ENCODE data around the gene CELSR3.

DNA sequence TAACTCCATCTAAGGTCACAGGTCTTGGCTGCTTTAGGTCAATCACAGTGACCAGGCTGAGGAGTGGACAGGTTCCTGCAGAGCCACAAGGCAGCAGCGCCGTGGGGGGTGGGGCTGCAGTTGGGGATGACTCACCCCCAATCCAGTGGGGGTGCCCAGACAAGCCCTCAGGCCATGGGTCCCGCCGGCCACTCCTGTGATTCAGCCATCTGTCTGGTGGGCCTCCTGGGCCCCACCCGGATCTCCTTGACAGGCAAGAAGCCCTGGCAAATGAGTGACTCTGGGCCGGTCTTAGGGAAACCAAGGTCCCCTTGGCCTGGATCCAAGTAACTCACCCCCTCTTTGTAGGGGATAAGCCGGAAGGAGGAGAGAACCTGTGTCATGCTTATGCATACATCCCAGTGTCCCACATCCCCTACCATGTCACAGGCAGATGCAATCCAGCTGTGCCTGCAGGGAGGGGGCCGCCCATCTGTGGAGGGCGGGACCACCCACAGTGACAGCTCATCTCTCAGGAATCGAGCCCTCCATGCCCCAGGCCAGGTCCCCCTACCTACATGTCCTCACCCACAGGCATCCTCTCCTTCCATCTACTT is 67.1 kb downstream of the CELSR3 start:
- TF ChIP-seq, protein P1, sequence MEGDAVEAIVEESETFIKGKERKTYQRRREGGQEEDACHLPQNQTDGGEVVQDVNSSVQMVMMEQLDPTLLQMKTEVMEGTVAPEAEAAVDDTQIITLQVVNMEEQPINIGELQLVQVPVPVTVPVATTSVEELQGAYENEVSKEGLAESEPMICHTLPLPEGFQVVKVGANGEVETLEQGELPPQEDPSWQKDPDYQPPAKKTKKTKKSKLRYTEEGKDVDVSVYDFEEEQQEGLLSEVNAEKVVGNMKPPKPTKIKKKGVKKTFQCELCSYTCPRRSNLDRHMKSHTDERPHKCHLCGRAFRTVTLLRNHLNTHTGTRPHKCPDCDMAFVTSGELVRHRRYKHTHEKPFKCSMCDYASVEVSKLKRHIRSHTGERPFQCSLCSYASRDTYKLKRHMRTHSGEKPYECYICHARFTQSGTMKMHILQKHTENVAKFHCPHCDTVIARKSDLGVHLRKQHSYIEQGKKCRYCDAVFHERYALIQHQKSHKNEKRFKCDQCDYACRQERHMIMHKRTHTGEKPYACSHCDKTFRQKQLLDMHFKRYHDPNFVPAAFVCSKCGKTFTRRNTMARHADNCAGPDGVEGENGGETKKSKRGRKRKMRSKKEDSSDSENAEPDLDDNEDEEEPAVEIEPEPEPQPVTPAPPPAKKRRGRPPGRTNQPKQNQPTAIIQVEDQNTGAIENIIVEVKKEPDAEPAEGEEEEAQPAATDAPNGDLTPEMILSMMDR (IDR thresholded peaks at IDR 0.05) = no peak
- TF ChIP-seq POLR2AphosphoS5 (IDR thresholded peaks at IDR 0.05) (peak in 1 of 2 donors; percentile 51), POLR2A (IDR thresholded peaks at IDR 0.05; ENCODE audit: low read depth) (no peak), EP300 (IDR thresholded peaks at IDR 0.05) (no peak)
